Mucosa of descending colon (tissue), 3 donors: ENCODE measurements around the gene ATP6V0E1. TPM values are rescaled to one million over a fixed set of nuclear protein-coding genes. Genes with fewer than 3 reads are reported as not detected.

Experiments used
- ATAC-seq: fragments of 200-7000 bp; cut with Tn5 transposase; one replicate; pipeline ENCODE4 v1.9.1; 2020; ENCODE audit warnings: mild to moderate bottlenecking, moderate library complexity
- DNase-seq, 3 donors: peaks; one replicate each; pipeline ENCODE4 v3.0.0-alpha.2; 2020
- H3K36me3 ChIP-seq: fragments of 200-600 bp; one replicate; pipeline ENCODE4 v1.8.0; 2021; ENCODE audit warnings: low read depth, mild to moderate bottlenecking
- H3K4me1 ChIP-seq: fragments of 200-600 bp; one replicate; pipeline ENCODE4 v1.8.0; 2021; ENCODE audit warnings: low read depth, mild to moderate bottlenecking
- H3K4me3 ChIP-seq: fragments of 200-600 bp; one replicate; pipeline ENCODE4 v1.8.0; 2021; ENCODE audit warnings: mild to moderate bottlenecking
- H3K9me3 ChIP-seq: fragments of 200-600 bp; one replicate; pipeline ENCODE4 v1.8.0; 2021; ENCODE audit warnings: mild to moderate bottlenecking
- intact Hi-C, 2 donors: fragments of 100-400 bp; cut with DNase I in 1 of 2; cut with micrococcal nuclease in 1 of 2; formaldehyde crosslinking; loops; one replicate each; pipeline versions ENCODE4 v1.11.0 to v1.11.1; 2022; cut with DNase I, micrococcal nuclease
- total RNA-seq, 3 donors: library from RNA; stranded (reverse); fragmentation: NEBNext Ultra II Directional in 2 of 3; extraction: Animal tissue kit (Norgen Biotek cat#: 25700) in 2 of 3; gene quantifications; one replicate each; pipeline versions ENCODE4 v1.2.1 to v1.2.4, GENCODE V29; 2021 to 2023
- TF ChIP-seq, protein P1 (sequence below): fragments of 200-600 bp; IDR thresholded peaks from one replicate; pipeline ENCODE4 v1.8.0; 2022; ENCODE audit warnings: antibody characterized with exemption, mild to moderate bottlenecking
- donor health status: DM: no; HTN: no; CAD: no; lungs with moderate emphysema.
- donor health status: DM: no; HTN: no; CAD: no.
- donor health status: DM: no; HTN: yes; CAD: no.

Gene ATP6V0E1
- total RNA-seq, 3 donors from 2014 or later: 174 to 194 (median 190) TPM

DNA sequence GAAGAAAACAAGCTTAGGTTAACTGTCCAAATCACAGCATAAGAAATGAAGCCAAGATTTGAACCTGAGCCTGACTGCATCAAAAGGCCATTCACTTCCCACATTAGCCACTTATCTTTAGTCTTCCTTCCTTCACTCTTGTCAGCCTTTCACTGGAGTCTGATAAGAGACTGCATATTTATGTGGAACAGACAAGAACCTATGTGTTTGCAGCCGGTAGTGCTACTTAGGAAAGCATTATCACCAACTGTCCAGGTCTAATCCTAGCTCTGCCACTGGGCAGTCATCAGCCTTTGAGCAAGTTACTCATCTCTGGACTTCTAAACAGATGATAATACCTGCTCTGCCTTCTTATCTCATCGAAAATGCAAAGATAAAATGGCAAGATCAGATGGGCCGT lies 12.1 kb upstream of the ATP6V0E1 start:
- Histone ChIP-seq H3K4me3 (no peak overlapping the region), H3K36me3 (no peaks in the 10 kb centered on the region), H3K4me1 (no peaks in the 10 kb centered on the region), H3K9me3 (no peaks in the 10 kb centered on the region)
- TF ChIP-seq, protein P1, sequence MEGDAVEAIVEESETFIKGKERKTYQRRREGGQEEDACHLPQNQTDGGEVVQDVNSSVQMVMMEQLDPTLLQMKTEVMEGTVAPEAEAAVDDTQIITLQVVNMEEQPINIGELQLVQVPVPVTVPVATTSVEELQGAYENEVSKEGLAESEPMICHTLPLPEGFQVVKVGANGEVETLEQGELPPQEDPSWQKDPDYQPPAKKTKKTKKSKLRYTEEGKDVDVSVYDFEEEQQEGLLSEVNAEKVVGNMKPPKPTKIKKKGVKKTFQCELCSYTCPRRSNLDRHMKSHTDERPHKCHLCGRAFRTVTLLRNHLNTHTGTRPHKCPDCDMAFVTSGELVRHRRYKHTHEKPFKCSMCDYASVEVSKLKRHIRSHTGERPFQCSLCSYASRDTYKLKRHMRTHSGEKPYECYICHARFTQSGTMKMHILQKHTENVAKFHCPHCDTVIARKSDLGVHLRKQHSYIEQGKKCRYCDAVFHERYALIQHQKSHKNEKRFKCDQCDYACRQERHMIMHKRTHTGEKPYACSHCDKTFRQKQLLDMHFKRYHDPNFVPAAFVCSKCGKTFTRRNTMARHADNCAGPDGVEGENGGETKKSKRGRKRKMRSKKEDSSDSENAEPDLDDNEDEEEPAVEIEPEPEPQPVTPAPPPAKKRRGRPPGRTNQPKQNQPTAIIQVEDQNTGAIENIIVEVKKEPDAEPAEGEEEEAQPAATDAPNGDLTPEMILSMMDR: no peak
- DNase-seq (no peak), ATAC-seq (no peak)
- intact Hi-C loops: no loop called here

DNA sequence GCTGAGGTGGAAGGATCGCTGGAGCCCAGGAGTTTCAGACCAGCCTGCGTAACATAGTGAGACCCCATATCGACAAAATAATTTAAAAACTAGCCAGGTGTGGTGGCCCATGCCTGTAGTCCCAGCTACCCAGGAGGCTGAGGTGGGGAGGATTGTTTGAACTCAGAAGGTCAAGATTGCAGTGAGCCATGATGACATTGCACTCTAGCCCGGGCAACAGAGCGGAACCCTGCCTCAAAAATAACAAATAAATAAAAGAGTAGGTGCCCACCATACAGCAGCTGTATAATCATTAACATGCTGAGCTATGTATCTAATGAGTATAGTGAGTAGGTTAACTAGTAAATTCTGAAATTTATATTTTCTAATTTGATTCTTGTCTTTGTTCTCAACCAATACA lies 11.0 kb upstream of the ATP6V0E1 start:
- no peak for DNase-seq
- ATAC-seq: no peak
- Histone ChIP-seq H3K36me3 (no peaks in the 10 kb centered on the region), H3K4me3 (no peak overlapping the region), H3K4me1 (no peaks in the 10 kb centered on the region), H3K9me3 (no peaks in the 10 kb centered on the region)
- TF ChIP-seq, protein P1: no peak
- intact Hi-C loops: no loop called here

DNA sequence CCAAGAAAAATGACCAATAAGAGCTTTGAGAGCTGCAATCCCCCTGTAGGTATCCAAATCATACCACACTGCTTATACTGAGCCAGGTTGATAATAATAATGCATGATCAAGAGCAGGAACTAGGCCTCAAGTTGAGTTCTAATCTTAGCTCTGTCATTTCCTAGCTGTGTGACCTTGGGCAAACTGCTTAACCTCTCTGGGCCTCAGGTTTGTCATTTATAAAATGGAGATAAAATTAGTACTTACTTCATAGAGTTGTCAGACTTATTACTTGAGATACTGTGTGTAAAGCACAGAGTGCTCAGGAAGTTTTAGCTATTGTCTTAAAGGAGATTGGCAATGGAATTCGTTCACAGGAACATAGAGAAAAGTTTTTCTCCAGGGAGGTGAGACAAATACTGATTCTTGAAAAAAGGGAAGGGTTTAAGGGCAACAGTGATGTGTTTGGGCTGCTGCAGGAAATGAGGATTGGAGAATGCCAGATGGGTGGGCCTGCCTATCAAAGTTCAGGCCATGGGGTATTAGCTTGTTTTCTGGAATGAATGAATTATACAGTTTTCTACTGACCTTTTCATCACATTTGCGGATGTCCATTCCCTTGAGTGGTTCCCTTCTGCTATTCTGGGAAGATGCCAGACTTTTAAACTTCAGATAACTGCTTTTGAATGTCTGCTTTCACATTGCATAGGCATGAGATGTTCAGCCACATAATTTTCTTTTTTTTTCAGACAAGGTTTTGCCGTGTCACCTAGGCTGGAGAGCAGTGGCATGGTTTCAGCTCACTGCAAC lies 10.2 kb upstream of the ATP6V0E1 start:
- DNase-seq (no peak), ATAC-seq (no peak)
- H3K9me3 ChIP-seq: no peaks in the 10 kb centered on the region
- no peak overlapping the region for H3K4me3 ChIP-seq
- TF ChIP-seq, protein P1: no peak
- intact Hi-C loops: no loop called here
- H3K4me1 ChIP-seq: no peaks in the 10 kb centered on the region
- H3K36me3 ChIP-seq: no peaks in the 10 kb centered on the region

DNA sequence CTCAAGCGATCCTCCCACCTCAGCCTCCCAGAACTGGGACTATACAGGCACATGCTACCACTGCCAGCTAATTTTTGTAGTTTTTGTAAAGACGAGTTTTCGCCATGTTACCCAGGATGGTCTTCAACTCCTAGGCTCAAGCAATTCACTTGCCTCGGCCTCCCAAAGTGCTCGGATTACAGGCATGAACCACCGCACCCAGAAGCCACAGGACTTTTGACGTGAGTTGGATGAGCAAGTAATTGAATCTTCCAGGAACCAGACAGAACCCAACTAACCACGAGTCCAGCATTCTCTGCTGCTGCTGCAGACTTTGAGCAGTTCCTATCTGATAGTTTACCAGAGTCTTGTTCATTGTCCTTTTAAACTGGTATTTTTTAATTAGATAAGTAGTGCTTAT lies 9.6 kb upstream of the ATP6V0E1 start:
- H3K36me3 ChIP-seq: no peaks in the 10 kb centered on the region
- ATAC-seq: no peak
- H3K4me3 ChIP-seq: no peak overlapping the region
- no peaks in the 10 kb centered on the region for H3K9me3 ChIP-seq
- TF ChIP-seq, protein P1: no peak
- DNase-seq: no peak
- intact Hi-C loops: no loop called here
- H3K4me1 ChIP-seq: no peaks in the 10 kb centered on the region

DNA sequence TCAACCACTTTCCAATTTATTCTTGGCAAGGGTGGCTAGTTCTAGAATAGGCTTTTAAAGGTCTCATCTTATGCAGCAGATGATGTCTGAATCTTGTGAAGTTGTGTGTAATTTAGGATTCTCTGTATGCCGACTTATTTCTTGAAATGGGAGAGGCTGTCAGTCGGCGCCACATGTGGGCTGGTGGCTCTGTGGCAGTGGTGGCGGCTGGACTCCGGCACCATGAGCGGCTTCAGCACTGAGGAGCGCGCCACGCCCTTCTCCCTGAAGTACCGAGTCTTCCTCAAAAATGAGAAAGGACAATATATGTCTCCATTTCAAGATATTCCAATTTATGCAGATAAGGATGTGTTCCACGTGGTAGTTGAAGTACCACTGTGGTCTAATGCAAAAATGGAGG lies 8.3 kb upstream of the ATP6V0E1 start:
- intact Hi-C loops: no loop called here
- TF ChIP-seq, protein P1: no peak
- Histone ChIP-seq H3K4me3 (no peak overlapping the region), H3K4me1 (no peaks in the 10 kb centered on the region), H3K9me3 (no peaks in the 10 kb centered on the region), H3K36me3 (no peaks in the 10 kb centered on the region)
- no peak for ATAC-seq
- no peak for DNase-seq
